Thoracic aorta (tissue), 2 donors: Measurements from ENCODE around the gene ENTHD1. TPM values are rescaled to one million over a fixed set of nuclear protein-coding genes. Genes with fewer than 3 reads are reported as not detected.

Source experiments
- ATAC-seq: fragments of 150-250 bp; one replicate; pipeline ENCODE4 v1.8.0; 2017; ENCODE audit warnings: low read depth; ENCODE audit not compliant: insufficient number of reproducible peaks, low FRiP score
- DNase-seq: peaks from one replicate; pipeline ENCODE4 v3.0.0-alpha.2; 2020; ENCODE audit warnings: low spot score
- H3K27ac ChIP-seq, 2 donors: fragments of 200-600 bp; sonication (generic); 1 replicate in 1 of 2; 2 replicates in 1 of 2; pipeline ENCODE4 v1.5.1; 2016; ENCODE audit warnings: mild to moderate bottlenecking in 2 of 2, moderate library complexity in 2 of 2
- H3K27me3 ChIP-seq: fragments of 200-600 bp; sonication (generic); replicated peaks from 2 replicates; pipeline ENCODE4 v1.6.0; 2016; ENCODE audit warnings: mild to moderate bottlenecking; ENCODE audit not compliant: insufficient read depth
- H3K36me3 ChIP-seq: fragments of 200-600 bp; sonication (generic); one replicate; pipeline ENCODE4 v1.5.1; 2016
- H3K4me1 ChIP-seq, 2 donors: fragments of 200-600 bp; sonication (generic); 1 replicate in 1 of 2; 2 replicates in 1 of 2; pipeline versions ENCODE4 v1.5.1 to v1.6.0; 2016; ENCODE audit warnings: low read depth in 2 of 2, mild to moderate bottlenecking in 1 of 2; ENCODE audit not compliant: control insufficient read depth in 1 of 2
- H3K4me3 ChIP-seq: fragments of 200-600 bp; sonication (generic); 2 replicates; pipeline ENCODE4 v1.5.1; 2016; ENCODE audit warnings: mild to moderate bottlenecking
- H3K9me3 ChIP-seq: fragments of 200-600 bp; sonication (generic); 2 replicates; pipeline ENCODE4 v1.5.1; 2016
- total RNA-seq, 2 donors: library from RNA; depleted of rRNA; stranded (reverse); fragments of >200 nt; gene quantifications; one replicate each; pipeline versions ENCODE4 v1.1.0 to v1.2.3, GENCODE V29; 2016
- TF ChIP-seq, protein P1 (sequence below): fragments of 200-600 bp; sonication (generic); IDR thresholded peaks from one replicate; pipeline ENCODE4 v1.5.1; 2019; ENCODE audit warnings: antibody characterized with exemption

Gene ENTHD1
- total RNA-seq, 2 donors from 2014 or later, result not detected

DNA sequence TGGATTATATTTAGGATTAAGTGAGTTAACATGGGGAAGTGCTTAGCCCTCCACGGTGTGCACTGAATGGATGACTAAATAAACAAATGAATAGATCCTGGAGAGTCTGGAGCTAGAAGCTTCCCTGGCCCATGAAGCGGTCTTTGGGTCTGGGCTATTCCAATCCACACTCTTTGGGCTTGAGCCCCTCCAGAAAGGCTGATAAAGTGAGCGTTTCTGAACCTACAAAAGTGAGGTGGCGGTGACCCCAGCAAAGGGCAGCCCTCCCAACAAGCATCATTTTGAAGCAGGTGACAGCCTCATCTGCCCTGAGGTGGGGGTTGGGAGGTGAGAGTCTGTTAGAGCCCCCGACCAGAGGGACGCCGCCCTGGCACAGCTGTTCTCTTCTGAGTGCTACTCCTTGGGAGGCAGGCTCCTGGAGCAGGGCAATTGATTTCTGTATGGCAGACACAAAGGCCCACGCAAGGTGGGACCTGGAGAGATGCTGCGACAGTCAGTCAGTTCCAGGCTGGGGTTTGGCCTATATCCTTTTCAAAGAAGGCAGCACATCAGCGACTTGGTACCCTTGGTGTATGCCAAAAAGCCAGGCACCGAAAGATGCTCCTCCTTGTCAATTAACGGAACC lies 165.2 kb downstream of the ENTHD1 start:
- Histone ChIP-seq H3K9me3 (no peaks in the 10 kb centered on the region), H3K36me3 (no peaks in the 10 kb centered on the region), H3K4me1 (no peaks in the 10 kb centered on the region), H3K27ac (no peak overlapping the region), H3K4me3 (no peak overlapping the region), H3K27me3 (no peaks in the 10 kb centered on the region)
- DNase-seq (no peak), ATAC-seq (no peak)
- TF ChIP-seq, protein P1, sequence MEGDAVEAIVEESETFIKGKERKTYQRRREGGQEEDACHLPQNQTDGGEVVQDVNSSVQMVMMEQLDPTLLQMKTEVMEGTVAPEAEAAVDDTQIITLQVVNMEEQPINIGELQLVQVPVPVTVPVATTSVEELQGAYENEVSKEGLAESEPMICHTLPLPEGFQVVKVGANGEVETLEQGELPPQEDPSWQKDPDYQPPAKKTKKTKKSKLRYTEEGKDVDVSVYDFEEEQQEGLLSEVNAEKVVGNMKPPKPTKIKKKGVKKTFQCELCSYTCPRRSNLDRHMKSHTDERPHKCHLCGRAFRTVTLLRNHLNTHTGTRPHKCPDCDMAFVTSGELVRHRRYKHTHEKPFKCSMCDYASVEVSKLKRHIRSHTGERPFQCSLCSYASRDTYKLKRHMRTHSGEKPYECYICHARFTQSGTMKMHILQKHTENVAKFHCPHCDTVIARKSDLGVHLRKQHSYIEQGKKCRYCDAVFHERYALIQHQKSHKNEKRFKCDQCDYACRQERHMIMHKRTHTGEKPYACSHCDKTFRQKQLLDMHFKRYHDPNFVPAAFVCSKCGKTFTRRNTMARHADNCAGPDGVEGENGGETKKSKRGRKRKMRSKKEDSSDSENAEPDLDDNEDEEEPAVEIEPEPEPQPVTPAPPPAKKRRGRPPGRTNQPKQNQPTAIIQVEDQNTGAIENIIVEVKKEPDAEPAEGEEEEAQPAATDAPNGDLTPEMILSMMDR, result no peak

DNA sequence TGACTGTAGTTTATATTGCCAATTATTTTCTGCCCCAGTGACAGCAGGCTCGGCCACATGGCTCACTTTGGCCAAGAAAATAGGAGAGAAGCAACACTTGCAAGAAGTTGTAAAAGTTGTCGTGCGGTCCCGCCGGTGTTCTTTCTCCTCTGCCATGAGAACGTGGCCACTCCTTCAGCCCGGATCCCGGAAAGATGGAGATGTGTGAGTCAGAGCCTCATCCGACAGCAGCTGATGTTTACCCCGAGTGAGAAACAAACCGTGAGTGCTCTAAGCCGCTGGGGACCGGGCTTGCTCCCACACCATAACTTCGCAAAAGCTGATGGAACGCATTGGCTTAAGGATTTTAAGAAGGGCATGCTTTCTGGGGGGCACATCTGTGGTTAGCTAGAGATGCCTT lies 166.0 kb downstream of the ENTHD1 start:
- Histone ChIP-seq H3K4me1 (no peaks in the 10 kb centered on the region), H3K27ac (no peak overlapping the region), H3K4me3 (no peak overlapping the region), H3K27me3 (no peaks in the 10 kb centered on the region), H3K9me3 (no peaks in the 10 kb centered on the region), H3K36me3 (no peaks in the 10 kb centered on the region)
- TF ChIP-seq, protein P1, result no peak
- no peak for ATAC-seq
- no peak for DNase-seq

DNA sequence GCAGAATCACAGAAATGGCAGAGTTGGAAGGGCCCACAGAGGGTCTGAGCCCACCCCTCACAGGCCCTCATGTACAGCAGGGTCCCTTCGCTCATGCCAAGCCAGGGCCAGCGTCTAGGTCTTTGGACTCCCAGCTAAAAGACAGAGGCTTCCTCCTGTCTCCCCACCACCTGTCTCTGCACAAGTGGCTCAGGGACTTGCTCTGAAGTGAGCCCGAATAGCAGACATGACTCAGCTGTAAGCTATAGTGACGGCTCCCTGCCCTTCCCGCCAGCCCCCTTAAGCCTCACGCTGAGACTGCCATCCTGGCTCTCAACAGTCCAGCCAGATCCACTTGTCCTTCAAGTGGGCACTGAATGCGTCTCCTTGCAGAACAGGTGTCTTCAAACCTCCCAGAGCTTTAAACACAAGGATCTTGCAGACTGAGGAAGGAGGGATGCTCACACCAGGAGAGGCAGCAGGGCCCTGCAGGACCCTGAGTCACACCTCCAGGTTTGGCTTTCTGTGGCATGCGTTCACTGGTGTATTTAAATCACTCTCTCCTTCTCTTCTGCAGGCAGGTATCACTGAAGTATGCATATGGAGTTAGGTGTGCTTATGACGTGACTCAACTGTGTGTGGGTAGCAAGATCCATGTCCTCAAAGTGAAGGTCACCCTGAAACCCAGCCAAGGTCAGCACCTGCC lies 168.1 kb downstream of the ENTHD1 start:
- DNase-seq, result no peak
- H3K27me3 ChIP-seq, result no peaks in the 10 kb centered on the region
- no peak for ATAC-seq
- H3K36me3 ChIP-seq, result no peaks in the 10 kb centered on the region
- H3K27ac ChIP-seq, result no peak overlapping the region
- no peaks in the 10 kb centered on the region for H3K9me3 ChIP-seq
- no peak overlapping the region for H3K4me3 ChIP-seq
- no peaks in the 10 kb centered on the region for H3K4me1 ChIP-seq
- TF ChIP-seq, protein P1, result no peak

DNA sequence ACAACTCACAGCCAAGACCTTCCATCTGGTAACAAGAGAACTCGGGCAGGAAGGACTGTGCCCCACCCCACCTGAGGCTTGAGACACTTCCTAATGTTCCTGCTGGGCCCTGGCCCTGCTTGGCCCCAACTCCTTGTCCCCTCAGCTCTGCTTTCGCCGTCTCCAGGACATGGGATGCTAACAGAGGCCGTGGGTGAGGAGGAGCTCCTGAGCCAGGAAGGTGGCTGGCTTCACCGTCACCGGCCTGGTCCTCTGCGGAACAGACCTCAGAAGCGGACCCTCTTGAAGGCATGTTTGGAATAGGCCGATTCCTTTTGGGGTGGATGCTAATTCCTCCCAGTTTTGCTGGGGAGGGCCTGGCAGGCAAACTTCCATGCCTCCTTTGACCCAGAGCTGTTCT lies 168.7 kb downstream of the ENTHD1 start:
- DNase-seq (no peak), ATAC-seq (no peak)
- H3K9me3 ChIP-seq, result no peaks in the 10 kb centered on the region
- TF ChIP-seq, protein P1, result no peak
- no peaks in the 10 kb centered on the region for H3K36me3 ChIP-seq
- H3K4me1 ChIP-seq, result no peaks in the 10 kb centered on the region
- H3K27me3 ChIP-seq, result no peaks in the 10 kb centered on the region
- H3K27ac ChIP-seq, result no peak overlapping the region
- H3K4me3 ChIP-seq, result no peak overlapping the region

DNA sequence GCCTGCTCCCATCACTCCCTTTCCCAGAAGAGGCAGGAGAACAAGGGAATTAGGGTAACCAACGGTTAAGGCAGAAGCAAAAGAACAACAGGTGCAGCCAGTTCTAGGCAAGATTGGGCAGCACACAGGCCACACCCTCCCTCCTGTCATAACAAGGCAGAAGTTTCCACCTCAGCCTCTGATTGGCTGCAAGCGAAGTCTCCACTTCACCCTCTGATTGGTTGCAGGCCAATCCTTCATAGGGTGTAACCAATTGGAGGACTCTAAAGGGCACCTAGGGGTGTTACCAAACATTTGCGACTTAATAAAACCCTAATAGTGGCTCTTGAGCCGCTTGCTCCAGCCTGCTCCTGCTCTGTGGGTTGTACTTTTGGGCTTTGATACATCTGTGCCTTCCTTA lies 169.2 kb downstream of the ENTHD1 start:
- no peak for ATAC-seq
- Histone ChIP-seq H3K9me3 (no peaks in the 10 kb centered on the region), H3K36me3 (no peaks in the 10 kb centered on the region), H3K4me3 (no peak overlapping the region), H3K4me1 (no peaks in the 10 kb centered on the region), H3K27me3 (no peaks in the 10 kb centered on the region), H3K27ac (no peak overlapping the region)
- no peak for DNase-seq
- TF ChIP-seq, protein P1, result no peak
